Kidney tubule cell (primary cell): ENCODE results near the gene ADAP1.
"Not testable (repeated sequence)": the region's sequence is repeated elsewhere in the genome, so short reads cannot be mapped to it uniquely, and the experiment has no call there.

Experiments used
- DNase-seq: peaks from one replicate; pipeline ENCODE4 v3.0.0-alpha.2; 2018; ENCODE audit warnings: low spot score

The ADAP1 gene

GRCh38 chr7:959271-959670, 4.8 kb upstream of the ADAP1 start:
- DNase-seq, result no peak

DNA sequence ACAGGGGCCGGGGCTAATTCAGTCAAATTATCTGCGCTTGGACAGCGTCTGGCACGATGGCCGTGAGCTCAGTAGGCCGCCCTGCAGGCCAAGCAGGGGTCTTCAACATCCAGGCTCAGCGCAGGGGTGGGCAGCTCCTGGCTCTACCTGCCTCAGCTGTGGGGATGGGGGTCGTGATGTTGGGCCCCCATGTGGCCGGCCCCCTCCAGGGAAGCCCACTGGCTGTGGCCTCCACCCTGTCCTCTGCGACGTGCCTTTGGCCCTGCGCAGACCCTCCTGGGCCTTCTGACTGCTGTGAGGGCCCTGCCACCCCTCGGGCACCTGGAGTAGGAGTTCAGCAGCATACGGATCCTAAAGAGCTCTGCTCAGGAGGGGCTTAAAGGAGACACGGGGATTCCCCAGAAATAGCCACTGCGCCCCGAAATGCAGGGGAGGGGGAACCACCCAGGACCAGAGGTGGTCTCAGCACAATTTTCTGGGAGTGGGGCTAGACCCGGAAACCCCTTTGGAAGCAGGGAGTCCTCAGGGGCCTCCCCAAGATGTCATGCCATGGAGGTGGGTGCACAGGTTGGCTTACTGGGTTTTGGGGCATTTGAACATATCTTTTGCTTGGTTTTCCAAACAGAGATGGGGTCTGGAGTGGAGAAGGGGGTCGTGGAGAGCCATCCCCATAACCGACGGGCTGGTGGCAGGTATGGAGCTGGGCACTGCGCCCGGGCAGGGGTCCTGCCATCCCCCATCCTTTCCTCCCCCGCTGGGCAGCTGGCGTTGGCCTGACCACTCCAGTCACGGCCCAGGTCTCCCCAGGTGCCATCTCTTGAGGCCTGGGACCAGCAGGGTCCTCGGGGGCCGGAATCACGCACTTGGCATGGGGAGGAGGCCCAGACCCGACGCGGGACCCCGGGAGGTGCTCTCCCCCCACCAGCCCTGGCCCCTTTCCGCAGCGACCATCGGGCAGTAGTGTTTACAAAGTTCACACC, 4.0 kb upstream of the ADAP1 start:
- no peak for DNase-seq

DNA sequence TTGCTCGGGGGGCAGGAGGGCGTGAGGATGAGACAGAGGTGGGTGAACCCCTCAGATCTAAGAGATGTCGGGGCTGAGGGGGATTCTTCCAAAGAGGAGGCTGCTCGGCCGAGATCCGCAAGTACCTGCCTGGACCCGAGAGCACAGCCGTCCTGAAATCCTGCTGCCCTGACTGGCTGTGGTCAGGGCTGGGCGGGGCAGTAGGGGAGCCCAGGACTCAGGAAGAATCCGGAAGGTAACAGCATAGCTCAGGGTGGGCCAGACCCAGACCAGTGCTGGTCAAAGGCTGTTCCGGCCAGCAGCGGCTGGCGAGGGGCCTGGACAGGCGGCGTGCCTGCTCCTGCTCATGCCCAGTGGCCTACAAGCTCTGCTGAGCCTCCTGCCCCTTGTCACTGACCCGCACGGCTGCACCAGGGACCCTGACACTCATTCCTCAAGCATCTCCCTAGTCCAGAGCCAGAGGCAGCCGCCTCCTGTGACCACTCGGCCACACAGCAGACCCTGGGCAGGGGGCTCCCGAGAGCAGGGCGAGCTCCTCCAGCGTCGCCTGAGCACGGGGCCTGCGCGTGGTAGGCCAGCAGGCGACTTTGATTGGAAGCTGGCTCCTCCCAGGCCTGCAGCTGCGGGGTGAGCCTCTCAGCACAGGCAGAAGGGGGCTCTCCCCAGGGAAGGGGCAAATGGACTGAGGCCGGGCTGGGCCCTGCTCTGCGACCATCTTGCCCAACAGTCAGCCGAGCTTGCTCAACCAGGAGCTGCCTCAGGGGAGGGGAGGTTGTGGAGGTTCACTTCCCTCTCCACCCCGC, 3.1 kb upstream of the ADAP1 start:
- no peak for DNase-seq

DNA sequence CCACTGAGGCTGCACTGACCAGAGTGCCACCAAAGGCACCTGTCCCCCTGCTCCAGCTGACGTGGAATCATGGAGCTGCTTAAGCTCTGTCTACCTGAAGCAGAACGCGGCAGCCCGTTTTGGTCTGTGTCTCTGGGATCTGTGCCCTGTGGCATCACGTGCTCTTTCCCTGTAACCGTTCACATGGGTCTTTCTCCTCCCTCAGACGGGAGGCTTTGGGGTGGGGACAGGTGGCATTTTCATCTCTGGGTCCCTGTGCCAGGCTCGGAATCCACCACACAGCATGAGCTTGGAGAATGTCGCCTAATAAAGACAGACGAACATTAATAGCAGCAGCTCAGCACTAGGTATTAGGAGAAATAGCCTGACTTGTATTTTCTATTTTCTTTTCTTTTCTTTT, 1.6 kb upstream of the ADAP1 start:
- DNase-seq, result no peak

- DNase-seq, result peak; percentile 59
Observed at GRCh38 chr7:953547-954327, 743 bp downstream of the ADAP1 start.

GRCh38 chr7:952548-953441, 1.7 kb downstream of the ADAP1 start:
- DNase-seq, result no peak

DNA sequence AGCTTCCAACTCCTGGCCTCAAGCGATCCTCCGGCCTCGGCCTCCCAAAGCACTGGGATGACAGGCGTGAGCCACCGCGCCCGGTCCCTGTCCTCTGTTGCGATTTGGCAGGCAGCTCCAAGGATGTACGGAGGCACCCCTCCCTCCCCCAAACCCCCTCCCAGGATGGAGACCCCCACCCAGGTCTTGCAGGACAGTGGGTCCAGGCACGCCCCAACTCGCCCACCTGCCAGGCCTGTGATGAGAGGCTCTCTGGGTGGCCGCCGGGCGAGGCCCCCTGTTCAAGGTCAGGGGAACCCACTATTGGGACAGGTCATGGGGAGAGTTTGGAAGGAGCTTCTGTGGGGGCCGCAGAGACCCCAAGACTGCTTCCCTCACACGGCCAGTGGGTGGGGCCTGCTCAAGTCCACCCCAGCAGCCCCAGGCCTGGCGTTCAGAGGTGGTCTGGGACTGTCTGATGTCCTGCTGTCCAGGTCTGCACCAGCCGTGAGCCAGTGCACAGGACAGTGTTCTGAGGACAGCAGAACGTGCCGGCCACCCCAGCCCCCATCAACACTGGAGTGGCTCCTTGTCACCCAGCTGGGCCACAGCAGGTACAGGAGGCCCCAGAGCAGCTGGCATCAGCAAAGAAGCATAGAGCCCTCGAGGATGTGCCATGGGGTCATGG, 2.5 kb downstream of the ADAP1 start:
- DNase-seq, result no peak

DNA sequence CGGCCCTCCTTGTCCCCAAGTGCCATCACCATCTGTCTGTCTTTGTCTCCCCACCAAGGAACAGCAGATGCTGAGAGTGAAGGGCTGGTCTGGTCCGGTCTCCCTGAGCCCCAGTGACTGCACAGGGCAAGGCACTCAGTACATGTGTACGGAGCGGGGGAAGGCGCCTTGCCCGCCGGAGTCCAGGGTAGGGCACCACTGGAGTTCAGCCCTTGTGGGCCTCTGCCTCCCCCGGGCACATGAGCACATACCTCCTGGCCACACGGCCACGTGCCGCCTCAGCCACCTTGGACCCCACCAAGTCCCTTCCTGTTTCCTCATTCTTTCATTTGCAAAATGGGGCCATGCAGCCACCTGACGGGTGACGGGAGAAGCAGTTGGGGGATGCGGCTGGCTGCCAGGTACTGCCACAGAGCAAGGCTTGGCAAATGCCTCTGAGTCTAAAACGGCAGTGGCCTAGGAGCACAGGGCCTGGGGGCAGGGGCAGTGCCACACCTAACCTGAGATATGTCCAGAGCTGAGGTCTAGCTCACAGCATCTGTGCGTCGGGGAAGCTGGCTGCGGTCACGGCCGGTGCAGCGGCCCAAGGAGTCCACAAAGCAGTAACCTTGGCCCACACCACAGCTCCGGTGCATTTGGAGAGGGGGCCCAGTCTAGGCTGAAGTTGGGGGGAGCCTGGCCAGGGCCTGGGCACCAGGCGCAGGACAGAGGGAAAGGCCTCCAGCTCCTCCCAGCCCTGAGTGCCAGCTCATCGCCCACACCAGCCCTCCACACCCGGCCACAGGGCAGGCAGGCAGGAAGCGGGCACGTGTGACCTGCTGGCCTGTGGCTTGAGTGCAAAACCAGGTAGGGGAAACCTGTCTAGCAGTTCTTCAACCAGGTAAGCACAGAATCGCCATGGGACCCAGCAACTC, 5.2 kb downstream of the ADAP1 start:
- peak; percentile 73 for DNase-seq

DNA sequence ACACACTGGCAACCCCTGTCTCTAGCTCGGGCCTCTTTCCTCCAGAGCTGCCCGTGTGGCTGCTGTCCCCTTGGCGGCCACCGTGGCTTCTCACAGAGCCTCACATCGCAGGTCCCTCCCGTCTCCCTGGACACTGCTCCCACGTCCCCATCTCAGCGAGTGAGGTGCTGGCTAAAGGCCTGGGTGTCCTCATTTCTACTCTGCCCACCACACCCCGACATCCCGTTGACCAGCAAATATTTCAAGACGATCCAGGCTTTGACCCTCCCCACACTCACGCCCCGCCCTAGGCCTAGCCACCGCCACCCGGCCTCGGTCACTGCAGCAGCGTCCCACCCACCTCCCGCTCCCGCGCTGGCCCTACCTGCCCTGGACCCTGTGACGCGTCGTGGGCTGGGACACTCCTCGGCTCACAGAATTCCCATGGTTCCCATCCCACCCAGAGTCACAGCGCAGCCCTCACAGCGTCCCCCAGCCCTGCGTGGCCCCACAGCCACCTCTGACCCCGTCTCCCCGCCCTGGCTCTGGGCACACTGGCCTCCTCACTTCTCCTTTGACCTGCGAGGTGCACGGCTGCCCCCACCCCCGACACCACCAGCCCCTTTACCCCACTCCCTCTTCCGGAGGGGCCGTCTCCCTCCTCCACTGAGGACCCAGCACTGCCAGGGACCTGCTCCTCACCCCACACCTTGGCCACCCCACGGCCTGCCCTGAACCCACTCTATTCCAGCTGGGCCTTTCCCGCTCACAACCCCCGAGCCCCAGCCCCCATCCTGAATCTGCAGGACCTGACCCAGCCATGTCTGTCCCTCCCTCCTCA, 6.9 kb downstream of the ADAP1 start:
- DNase-seq, result no peak

DNA sequence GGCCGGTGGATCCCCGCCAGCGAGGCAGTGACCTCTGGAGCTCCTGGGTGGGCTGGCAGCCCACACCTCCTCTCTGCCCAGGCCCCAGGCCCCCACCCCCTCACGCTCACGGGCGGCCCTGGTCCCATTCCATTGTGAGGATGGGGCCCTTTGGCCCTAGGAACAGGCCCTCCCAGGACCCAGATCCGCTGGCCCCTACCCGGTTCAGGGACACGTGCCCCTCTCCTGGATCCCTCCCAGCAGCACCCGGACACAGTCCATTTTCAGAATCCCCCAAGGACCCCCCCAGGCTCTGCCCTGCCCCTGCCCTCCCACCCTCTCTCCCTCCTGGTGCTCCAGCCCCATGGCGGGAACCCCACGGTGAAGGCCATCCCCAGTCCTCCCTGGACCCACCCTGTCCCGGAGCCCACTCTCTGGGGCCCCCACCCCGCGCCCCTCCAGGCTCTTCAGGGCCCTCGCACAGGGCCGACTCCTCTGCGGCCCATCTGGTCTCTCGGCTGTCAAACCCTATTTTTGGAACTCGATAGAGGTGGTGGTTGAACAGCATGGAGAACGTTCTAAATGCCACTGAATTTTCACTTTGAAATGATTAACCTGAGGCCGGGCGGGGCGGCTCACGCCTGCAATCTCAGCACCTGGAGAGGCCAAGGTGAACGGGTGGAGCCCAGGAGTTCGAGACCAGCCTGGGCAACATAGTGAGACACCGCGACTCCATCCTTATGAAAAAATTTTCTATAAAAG, 8.1 kb downstream of the ADAP1 start:
- DNase-seq, result peak; percentile 43

- peak; percentile 96 for DNase-seq
Observed at GRCh38 chr7:945556-946255, 8.8 kb downstream of the ADAP1 start.

DNA sequence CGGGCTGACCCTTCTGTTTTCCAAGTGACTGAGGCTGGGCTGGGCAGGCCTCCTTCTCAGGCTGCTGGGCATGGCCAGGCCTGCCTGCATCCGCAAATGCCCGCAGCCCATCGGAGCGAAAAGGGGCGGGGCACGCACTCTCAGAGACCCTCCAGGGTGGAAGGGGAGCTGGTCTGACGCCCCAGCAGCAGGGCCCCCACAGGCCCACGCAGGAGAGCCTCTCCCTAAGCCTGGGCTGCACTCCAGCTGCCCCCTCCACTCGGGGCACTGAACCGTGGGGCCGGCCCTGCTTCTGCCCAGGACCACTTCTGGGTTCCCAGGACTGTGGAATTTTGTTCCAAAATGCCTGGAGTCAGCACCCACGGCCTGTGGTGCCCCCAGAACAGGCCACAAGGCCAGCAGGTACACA, 9.3 kb downstream of the ADAP1 start:
- peak; percentile 60 for DNase-seq

DNA sequence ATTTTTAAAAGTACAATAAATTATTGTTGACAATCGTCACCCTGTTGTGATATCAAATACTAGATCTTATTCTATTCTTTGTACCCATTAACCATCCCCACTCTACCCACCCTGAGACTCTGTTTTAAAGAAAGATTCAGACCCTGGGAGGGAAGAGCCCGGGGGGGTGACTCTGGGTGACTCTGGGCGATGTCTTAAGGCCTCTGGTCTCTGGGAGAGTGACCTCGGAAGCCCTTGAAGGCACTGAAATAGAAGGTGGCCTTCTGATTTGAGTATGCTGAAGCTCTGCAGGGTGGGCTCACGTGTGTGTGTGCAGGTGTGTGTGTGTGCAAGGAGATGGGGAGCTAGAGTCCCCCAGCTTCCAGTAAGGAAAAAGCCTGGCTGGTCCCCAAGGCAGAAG, 9.7 kb downstream of the ADAP1 start:
- no peak for DNase-seq

DNA sequence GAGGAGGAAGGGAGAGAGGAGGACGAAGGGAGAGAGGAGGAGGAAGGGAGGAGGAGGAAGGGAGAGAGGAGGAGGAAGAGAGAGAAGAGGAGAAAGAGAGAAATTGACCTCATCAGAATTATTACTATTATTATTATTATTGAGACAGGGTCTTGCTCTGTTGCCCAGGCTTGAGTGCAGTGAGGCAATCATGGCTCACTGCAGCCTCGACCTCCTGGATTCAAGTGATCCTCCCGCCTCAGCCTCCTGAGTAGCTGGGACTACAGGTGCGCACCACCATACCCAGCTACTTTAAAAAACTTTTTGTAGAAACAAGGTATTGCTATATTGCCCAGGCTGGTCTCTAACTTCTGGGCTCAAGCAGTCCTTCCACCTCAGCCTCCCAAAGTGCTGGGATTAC, 10.7 kb downstream of the ADAP1 start:
- not testable (repeated sequence) for DNase-seq

- no peak for DNase-seq
Observed at GRCh38 chr7:940599-941408, 13.7 kb downstream of the ADAP1 start.

DNA sequence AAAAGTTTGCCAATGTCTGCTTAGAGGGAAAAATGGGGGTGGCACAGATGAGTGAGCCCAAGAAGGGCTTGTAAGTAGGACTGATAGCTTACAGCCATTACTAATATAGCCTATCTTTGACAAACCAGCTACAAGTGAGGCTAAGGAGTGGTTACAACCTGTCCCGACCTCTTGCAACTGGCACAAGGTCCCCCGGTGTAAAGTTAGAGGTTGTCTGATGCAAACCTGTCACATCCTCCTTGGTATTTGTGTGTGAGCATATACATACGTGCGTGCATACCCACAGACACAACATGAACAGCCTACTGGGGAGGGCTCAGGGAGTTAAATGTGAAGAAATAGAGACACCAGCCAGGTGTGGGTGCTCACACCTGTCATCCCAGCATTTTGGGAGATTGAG, 14.6 kb downstream of the ADAP1 start:
- no peak for DNase-seq
